Epidermal melanocyte (primary cell): ENCODE data around the gene F11.
"Not testable (repeated sequence)": the region's sequence is repeated elsewhere in the genome, so short reads cannot be mapped to it uniquely, and the experiment has no call there.

Experiments used
- DNase-seq: peaks from one replicate; pipeline ENCODE4 v3.0.0; 2011; ENCODE audit warnings: low spot score; ENCODE audit not compliant: insufficient read length

Gene F11

GRCh38 chr4:186249785-186250754, 15.9 kb upstream of the F11 start:
- no peak for DNase-seq

- DNase-seq = no peak
Measured at GRCh38 chr4:186250760-186251159, 15.2 kb upstream of the F11 start.

- no peak for DNase-seq
Measured at GRCh38 chr4:186255122-186255521, 10.9 kb upstream of the F11 start.

- DNase-seq = no peak
Measured at GRCh38 chr4:186258216-186258811, 7.7 kb upstream of the F11 start.

GRCh38 chr4:186260117-186260503, 5.9 kb upstream of the F11 start:
- no peak for DNase-seq

- DNase-seq = no peak
Measured at GRCh38 chr4:186260504-186261448, 5.2 kb upstream of the F11 start.

GRCh38 chr4:186264660-186265059, 1.3 kb upstream of the F11 start:
- no peak for DNase-seq

- not testable (repeated sequence) for DNase-seq
Measured at GRCh38 chr4:186265250-186265649, 739 bp upstream of the F11 start.

- no peak for DNase-seq
Measured at GRCh38 chr4:186266729-186267456, 904 bp downstream of the F11 start.

GRCh38 chr4:186271081-186271678, 5.2 kb downstream of the F11 start:
- no peak for DNase-seq

- DNase-seq = no peak
Measured at GRCh38 chr4:186272699-186273391, 6.9 kb downstream of the F11 start.

- not testable (repeated sequence) for DNase-seq
Measured at GRCh38 chr4:186273392-186273789, 7.4 kb downstream of the F11 start.

GRCh38 chr4:186283311-186283710, 17.3 kb downstream of the F11 start:
- DNase-seq = no peak

GRCh38 chr4:186285147-186285546, 19.2 kb downstream of the F11 start:
- DNase-seq = no peak

GRCh38 chr4:186286581-186286980, 20.6 kb downstream of the F11 start:
- DNase-seq = no peak

GRCh38 chr4:186291256-186291890, 25.4 kb downstream of the F11 start:
- DNase-seq = no peak

- no peak for DNase-seq
Measured at GRCh38 chr4:186294160-186294559, 28.2 kb downstream of the F11 start.

- DNase-seq = no peak
Measured at GRCh38 chr4:186296481-186296880, 30.5 kb downstream of the F11 start.

GRCh38 chr4:186297013-186297645, 31.1 kb downstream of the F11 start:
- peak; percentile 62 for DNase-seq
